K562 (cell line): ENCODE measurements around the gene CA5B. TPM values are rescaled to one million over a fixed set of nuclear protein-coding genes. Genes with fewer than 3 reads are reported as not detected.

ENCODE experiments used
- EGR1 ChIP-seq: fragments of 450-650 bp; conservative IDR thresholded peaks from 2 replicates; pipeline ENCODE4 v1.6.1; 2017; ENCODE audit warnings: mild to moderate bottlenecking
- EHMT2 ChIP-seq: fragments of 450-650 bp; IDR thresholded peaks from 2 replicates; pipeline ENCODE4 v1.6.1; 2018; ENCODE audit warnings: antibody characterized with exemption
- ETV5 ChIP-seq: sonication (generic); formaldehyde crosslinking; IDR thresholded peaks from 2 replicates; pipeline ENCODE4 v1.4.0; 2020; ENCODE audit warnings: low read depth, mild to moderate bottlenecking, missing genetic modification reagents
- GMEB1 ChIP-seq: fragments of 250-450 bp; sonication (Bioruptor Pico); IDR thresholded peaks from 2 replicates; pipeline ENCODE4 v1.4.0; 2020; ENCODE audit warnings: mild to moderate bottlenecking
- MAZ ChIP-seq, 2 experiments: fragments of 450-650 bp in 1 of 2; sonication (generic) in 1 of 2; formaldehyde crosslinking; IDR thresholded peaks in 1 of 2; conservative IDR thresholded peaks in 1 of 2; 2 replicates each; pipeline versions ENCODE4 v1.4.0 to v1.5.0; 2020; ENCODE audit warnings: mild to moderate bottlenecking in 1 of 2, missing genetic modification reagents in 1 of 2
- MBD1 ChIP-seq: fragments of 250-450 bp; sonication (Bioruptor Pico); IDR thresholded peaks from 2 replicates; pipeline ENCODE4 v1.8.0; 2022; ENCODE audit warnings: inconsistent platforms
- polyA plus RNA-seq, 8 experiments: library from polyadenylated mRNA; depleted of rRNA in 4 of 8; stranded (reverse) in 5 of 8; unstranded in 3 of 8; fragments of >200 nt; fragmentation: Nextera tagmentation in 2 of 8; fragmentation: Illumina TruSeq in 1 of 8; extraction: Ambion mirVana in 2 of 8; extraction: Trizol in 1 of 8; gene quantifications; 2 replicates each; pipeline versions ENCODE4 v1.2.1 to v1.2.3, GENCODE V29; 2011 to 2014; ENCODE audit warnings: inconsistent platforms in 1 of 8, missing spikeins in 1 of 8
- total RNA-seq, 7 experiments: library from RNA; depleted of rRNA in 6 of 7; stranded (reverse); fragments of >200 nt in 6 of 7; fragmentation: Illumina TruSeq in 2 of 7; extraction: Trizol in 2 of 7; gene quantifications; 2 replicates each; pipeline versions ENCODE4 v1.2.1 to v1.2.3, GENCODE V29; 2011 to 2021; ENCODE audit warnings: low replicate concordance in 1 of 7
- TF ChIP-seq, protein P1 (sequence below): fragments of 450-650 bp; IDR thresholded peaks from 2 replicates; pipeline ENCODE4 v1.6.1; 2016; ENCODE audit warnings: mild to moderate bottlenecking

The CA5B gene
- total and polyA plus RNA-seq, 9 of the 15 experiments (the other 6 are each of a cell fraction or from before 2014, with no cell fraction given) = 0.55 to 3.7 (median 2.6) TPM

- TF ChIP-seq, protein P1, sequence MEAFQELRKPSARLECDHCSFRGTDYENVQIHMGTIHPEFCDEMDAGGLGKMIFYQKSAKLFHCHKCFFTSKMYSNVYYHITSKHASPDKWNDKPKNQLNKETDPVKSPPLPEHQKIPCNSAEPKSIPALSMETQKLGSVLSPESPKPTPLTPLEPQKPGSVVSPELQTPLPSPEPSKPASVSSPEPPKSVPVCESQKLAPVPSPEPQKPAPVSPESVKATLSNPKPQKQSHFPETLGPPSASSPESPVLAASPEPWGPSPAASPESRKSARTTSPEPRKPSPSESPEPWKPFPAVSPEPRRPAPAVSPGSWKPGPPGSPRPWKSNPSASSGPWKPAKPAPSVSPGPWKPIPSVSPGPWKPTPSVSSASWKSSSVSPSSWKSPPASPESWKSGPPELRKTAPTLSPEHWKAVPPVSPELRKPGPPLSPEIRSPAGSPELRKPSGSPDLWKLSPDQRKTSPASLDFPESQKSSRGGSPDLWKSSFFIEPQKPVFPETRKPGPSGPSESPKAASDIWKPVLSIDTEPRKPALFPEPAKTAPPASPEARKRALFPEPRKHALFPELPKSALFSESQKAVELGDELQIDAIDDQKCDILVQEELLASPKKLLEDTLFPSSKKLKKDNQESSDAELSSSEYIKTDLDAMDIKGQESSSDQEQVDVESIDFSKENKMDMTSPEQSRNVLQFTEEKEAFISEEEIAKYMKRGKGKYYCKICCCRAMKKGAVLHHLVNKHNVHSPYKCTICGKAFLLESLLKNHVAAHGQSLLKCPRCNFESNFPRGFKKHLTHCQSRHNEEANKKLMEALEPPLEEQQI = no peak
- TF ChIP-seq MBD1 (CRISPR knock-in tag) (0 out of 2 replicates have a peak, but pooled peaks have one; percentile 10), MAZ (CRISPR knock-in tag; conservative IDR thresholded peaks at IDR 0.05 in 1 of 2, IDR thresholded peaks at IDR 0.05 in 1 of 2) (peak; percentile 73 to 82), GMEB1 (CRISPR knock-in tag) (no peak), EHMT2 (no peak), ETV5 (CRISPR knock-in tag) (no peak), EGR1 (peak; percentile 54; the same call in 1 of the 2 replicates)
- TF ChIP-seq, all 486 proteins: peak for 19
Observed at GRCh38 chrX:15737959-15738902, at the start of gene CA5B (continued).
